Keratinocyte (primary cell): ENCODE data around the gene OR5AN1.

Source experiments
- CTCF ChIP-seq, 3 experiments: IDR thresholded peaks in 1 of 3; conservative IDR thresholded peaks in 1 of 3; optimal IDR thresholded peaks in 1 of 3; 2 replicates in 2 of 3; 3 replicates in 1 of 3; pipeline versions ENCODE3 to v1.5.1; 2011; ENCODE audit warnings: low read length in 3 of 3, mild to moderate bottlenecking in 3 of 3, moderate library complexity in 2 of 3, control low read depth in 1 of 3, inconsistent platforms in 1 of 3; ENCODE audit not compliant: insufficient read depth in 2 of 3; ENCODE audit errors: extremely low read depth in 1 of 3
- EZH2 ChIP-seq: IDR thresholded peaks from one replicate; pipeline ENCODE4 v1.6.1; 2012; ENCODE audit warnings: inconsistent platforms, mild to moderate bottlenecking, low read length, moderate library complexity

- TF ChIP-seq CTCF (optimal IDR thresholded peaks at IDR 0.05 in 1 of 3, IDR thresholded peaks at IDR 0.05 in 1 of 3, conservative IDR thresholded peaks at IDR 0.05 in 1 of 3; ENCODE audit: extremely low read depth in 1 of 3, insufficient read depth in 2 of 3, low read length in 3 of 3): no peak
- TF ChIP-seq EZH2: no peak
Observed at GRCh38 chr11:59400461-59401261, 42.0 kb downstream of the OR5AN1 start.
